PFSK-1 (cell line): ENCODE data around the gene ZNF746.

Experiments
- FOXP2 ChIP-seq: optimal IDR thresholded peaks from 2 replicates; pipeline ENCODE3; 2011; ENCODE audit warnings: borderline replicate concordance, control low read depth, inconsistent platforms; ENCODE audit not compliant: insufficient read depth; ENCODE audit errors: extremely low read length, extremely low read depth
- POLR2AphosphoS5 ChIP-seq: IDR thresholded peaks from 2 replicates; pipeline ENCODE4 v1.6.1; 2012; ENCODE audit warnings: low read depth, mild to moderate bottlenecking, control low read depth, low read length, moderate library complexity
- REST ChIP-seq, 2 experiments: IDR thresholded peaks; 2 replicates each; pipeline versions ENCODE4 v1.6.1 to v1.8.0; 2011 to 2012; ENCODE audit warnings: low read depth in 2 of 2, low read length in 2 of 2, control low read depth in 1 of 2, inconsistent platforms in 1 of 2, mild to moderate bottlenecking in 1 of 2, moderate library complexity in 1 of 2; ENCODE audit not compliant: insufficient read depth in 1 of 2
- SIN3A ChIP-seq: IDR thresholded peaks from 2 replicates; pipeline ENCODE4 v1.6.1; 2012; ENCODE audit warnings: mild to moderate bottlenecking, low read length, moderate library complexity, borderline replicate concordance; ENCODE audit not compliant: insufficient read depth
- TAF1 ChIP-seq: IDR thresholded peaks from 2 replicates; pipeline ENCODE4 v1.6.1; 2012; ENCODE audit warnings: low read length, control low read depth, borderline replicate concordance; ENCODE audit not compliant: insufficient read depth

The ZNF746 gene

GRCh38 chr7:149493366-149493765 lies 4.2 kb downstream of the ZNF746 start:
- no peak for TF ChIP-seq REST (IDR thresholded peaks at IDR 0.05; ENCODE audit: insufficient read depth in 1 of 2, low read depth in 2 of 2, low read length in 2 of 2)
- TF ChIP-seq FOXP2, result no peak
- no peak for TF ChIP-seq SIN3A
- TF ChIP-seq POLR2AphosphoS5, result no peak
- no peak for TF ChIP-seq TAF1

GRCh38 chr7:149490083-149490760 lies 7.4 kb downstream of the ZNF746 start:
- TF ChIP-seq POLR2AphosphoS5 (no peak), REST (IDR thresholded peaks at IDR 0.05; ENCODE audit: insufficient read depth in 1 of 2, low read depth in 2 of 2, low read length in 2 of 2) (no peak), SIN3A (no peak), FOXP2 (no peak), TAF1 (no peak)

- TF ChIP-seq SIN3A (no peak), POLR2AphosphoS5 (no peak), FOXP2 (no peak), REST (IDR thresholded peaks at IDR 0.05; ENCODE audit: insufficient read depth in 1 of 2, low read depth in 2 of 2, low read length in 2 of 2) (no peak), TAF1 (no peak)
These were observed 8.1 kb downstream of the ZNF746 start for GRCh38 chr7:149489391-149490024.

GRCh38 chr7:149479568-149479967 lies 18.0 kb downstream of the ZNF746 start:
- TF ChIP-seq SIN3A, result no peak

- no peak for TF ChIP-seq POLR2AphosphoS5
- TF ChIP-seq TAF1, result no peak
- no peak for TF ChIP-seq SIN3A
- no peak for TF ChIP-seq FOXP2
- TF ChIP-seq REST (IDR thresholded peaks at IDR 0.05; ENCODE audit: insufficient read depth in 1 of 2, low read depth in 2 of 2, low read length in 2 of 2), result no peak
These were observed 18.9 kb downstream of the ZNF746 start for GRCh38 chr7:149478754-149479153.
